AG09309 (cell line): ENCODE data around the gene INPP5A.
"Not testable (repeated sequence)": the region's sequence is repeated elsewhere in the genome, so short reads cannot be mapped to it uniquely, and the experiment has no call there.

ENCODE experiments used
- DNase-seq: peaks from one replicate; pipeline ENCODE4 v3.0.0-alpha.2; 2010; ENCODE audit warnings: low read depth
- H3K4me3 ChIP-seq: 2 replicates; pipeline ENCODE4 v1.5.1; 2011; ENCODE audit warnings: mild to moderate bottlenecking, low read depth, low read length, moderate library complexity; ENCODE audit not compliant: control insufficient read depth
- TF ChIP-seq, protein P1 (sequence below): IDR thresholded peaks from 2 replicates; pipeline ENCODE4 v1.5.1; 2011; ENCODE audit warnings: mild to moderate bottlenecking, low read depth, low read length, inconsistent platforms; ENCODE audit not compliant: insufficient read depth, control insufficient read depth; ENCODE audit errors: missing control alignments

INPP5A gene

DNA sequence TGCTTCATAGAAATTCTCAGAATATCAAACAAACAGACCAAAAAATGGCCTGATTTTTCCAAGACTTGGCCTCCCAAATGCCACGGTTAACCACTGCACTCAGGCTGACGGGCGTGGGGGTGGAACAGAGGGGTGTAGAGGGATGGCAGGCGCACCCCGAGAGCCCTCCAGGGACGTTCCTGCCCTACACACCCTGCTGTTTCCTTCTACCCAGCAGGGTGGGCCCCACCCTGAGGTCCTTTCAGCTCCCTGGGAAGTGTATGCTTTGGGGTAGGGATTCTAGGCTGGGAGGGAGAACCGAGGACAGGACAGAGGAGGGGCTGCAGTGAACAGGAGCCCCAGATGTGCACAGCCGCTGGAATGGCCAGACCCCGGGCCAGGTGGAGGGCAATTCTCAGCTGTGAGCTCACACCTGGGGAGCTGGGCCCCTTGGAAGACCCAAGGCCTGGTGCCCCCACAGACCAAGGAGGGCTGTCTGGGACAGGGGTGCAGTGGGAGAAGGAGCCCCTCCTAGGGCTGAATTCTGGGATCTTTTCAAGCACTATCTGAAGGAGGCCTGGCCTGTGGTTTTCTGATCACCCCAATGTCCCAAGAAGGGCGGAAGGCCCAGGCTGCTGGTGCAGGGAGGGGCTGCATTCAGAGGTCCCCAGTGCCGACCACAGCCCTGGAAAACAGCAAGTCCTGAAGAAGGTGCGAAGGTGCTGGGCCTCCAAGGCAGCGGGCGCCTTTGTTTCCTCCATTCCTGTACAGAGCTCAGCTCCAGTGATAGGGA is 32.9 kb upstream of the INPP5A start:
- no peak overlapping the region for H3K4me3 ChIP-seq
- TF ChIP-seq, protein P1, sequence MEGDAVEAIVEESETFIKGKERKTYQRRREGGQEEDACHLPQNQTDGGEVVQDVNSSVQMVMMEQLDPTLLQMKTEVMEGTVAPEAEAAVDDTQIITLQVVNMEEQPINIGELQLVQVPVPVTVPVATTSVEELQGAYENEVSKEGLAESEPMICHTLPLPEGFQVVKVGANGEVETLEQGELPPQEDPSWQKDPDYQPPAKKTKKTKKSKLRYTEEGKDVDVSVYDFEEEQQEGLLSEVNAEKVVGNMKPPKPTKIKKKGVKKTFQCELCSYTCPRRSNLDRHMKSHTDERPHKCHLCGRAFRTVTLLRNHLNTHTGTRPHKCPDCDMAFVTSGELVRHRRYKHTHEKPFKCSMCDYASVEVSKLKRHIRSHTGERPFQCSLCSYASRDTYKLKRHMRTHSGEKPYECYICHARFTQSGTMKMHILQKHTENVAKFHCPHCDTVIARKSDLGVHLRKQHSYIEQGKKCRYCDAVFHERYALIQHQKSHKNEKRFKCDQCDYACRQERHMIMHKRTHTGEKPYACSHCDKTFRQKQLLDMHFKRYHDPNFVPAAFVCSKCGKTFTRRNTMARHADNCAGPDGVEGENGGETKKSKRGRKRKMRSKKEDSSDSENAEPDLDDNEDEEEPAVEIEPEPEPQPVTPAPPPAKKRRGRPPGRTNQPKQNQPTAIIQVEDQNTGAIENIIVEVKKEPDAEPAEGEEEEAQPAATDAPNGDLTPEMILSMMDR = no peak
- DNase-seq = no peak

DNA sequence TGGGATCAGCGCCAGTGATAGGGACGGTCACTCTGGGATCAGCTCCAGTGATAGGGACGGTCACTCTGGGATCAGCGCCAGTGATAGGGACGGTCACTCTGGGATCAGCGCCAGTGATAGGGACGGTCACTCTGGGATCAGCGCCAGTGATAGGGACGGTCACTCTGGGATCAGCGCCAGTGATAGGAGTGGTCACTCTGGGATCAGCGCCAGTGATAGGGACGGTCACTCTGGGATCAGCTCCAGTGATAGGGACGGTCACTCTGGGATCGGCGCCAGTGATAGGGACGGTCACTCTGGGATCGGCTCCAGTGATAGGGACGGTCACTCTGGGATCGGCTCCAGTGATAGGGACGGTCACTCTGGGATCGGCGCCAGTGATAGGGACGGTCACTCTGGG is 32.0 kb upstream of the INPP5A start:
- not testable (repeated sequence) for DNase-seq, H3K4me3 ChIP-seq

DNA sequence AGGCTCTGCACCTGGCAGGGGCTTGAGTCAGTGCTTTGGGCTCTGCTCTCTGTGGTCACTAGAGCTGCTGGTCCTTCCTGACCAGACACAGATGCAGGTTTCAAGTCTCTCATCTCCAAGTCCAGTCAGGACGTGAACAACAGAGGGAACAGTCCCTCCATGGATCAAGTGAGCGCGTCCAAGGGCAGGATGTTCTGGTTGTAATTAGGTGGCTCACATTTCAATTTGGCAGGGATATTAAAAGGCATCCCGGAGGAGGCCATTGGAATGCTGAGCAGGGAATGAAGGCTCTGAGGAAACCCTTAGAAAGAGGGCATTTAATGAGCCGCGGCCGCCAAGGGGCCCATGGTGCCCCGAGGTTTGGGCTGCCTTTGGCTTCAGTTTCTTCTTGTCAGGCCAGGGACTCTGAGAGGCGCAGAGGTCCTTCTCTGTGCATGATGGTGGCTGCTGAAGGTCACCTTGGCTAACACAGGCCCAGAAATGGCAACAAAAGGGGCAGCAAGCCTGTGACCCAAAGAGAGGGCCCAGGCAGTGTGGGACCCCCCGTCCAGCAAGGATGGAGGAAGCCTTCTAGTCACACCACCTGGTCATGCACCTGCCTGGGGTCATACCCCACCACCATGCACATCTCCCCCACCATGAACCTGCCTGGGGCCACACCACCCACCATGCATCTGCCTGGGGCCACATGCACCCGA is 30.7 kb upstream of the INPP5A start:
- no peak overlapping the region for H3K4me3 ChIP-seq
- TF ChIP-seq, protein P1 = no peak
- DNase-seq = peak; percentile 57

DNA sequence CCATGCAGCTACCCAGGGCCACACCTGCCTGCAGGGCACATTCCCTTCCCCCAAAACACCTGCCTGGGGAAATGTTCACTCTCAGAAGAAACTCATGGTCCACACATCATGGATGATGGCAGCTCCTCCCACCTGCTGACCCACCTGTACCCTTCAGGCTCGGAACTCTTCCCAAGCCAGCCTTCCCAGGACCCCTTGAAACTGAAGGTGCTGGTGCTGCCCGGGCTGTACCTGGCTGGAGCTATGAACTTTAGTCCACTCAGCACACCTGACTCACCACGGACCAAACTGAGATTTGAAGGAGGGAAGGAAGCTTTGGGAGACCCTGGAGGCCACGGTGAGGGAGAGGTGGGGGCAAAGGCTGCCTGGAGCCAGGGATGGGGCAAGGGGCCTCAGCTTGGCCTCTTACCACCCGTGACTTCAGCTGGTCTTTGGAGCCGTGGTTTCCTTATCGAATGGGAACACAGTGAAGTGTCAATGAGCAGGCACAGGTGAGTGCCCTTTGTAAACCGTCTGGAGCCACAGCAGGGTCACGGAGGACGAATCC is 30.1 kb upstream of the INPP5A start:
- no peak overlapping the region for H3K4me3 ChIP-seq
- TF ChIP-seq, protein P1 = no peak
- DNase-seq = no peak

DNA sequence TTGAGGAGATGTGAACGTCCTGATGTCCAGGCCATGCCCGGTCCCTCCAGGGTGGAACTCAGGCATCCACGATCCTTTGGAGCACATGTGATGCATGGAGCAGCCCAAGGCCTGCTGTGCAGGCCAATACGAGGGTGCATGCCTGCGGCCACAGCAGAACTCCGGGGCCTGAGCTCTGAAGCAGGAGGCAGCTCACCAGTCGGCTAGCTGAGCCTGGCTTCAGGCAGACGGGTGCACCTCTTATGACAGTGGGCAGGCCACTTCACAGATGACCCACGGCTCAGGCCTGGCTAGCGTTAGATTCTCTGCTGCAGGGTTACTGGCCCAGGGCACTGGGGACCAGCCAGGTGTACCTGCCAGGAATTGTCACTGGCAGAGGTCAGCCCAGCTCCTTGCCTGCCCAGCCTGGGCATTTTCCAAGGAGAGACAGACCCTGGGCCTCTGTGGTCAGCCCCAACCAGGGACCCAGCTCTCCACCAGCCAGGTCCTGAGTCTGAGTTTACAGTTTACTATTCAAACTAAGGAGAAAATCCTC is 29.6 kb upstream of the INPP5A start:
- DNase-seq = no peak
- H3K4me3 ChIP-seq = no peak overlapping the region
- TF ChIP-seq, protein P1 = no peak

DNA sequence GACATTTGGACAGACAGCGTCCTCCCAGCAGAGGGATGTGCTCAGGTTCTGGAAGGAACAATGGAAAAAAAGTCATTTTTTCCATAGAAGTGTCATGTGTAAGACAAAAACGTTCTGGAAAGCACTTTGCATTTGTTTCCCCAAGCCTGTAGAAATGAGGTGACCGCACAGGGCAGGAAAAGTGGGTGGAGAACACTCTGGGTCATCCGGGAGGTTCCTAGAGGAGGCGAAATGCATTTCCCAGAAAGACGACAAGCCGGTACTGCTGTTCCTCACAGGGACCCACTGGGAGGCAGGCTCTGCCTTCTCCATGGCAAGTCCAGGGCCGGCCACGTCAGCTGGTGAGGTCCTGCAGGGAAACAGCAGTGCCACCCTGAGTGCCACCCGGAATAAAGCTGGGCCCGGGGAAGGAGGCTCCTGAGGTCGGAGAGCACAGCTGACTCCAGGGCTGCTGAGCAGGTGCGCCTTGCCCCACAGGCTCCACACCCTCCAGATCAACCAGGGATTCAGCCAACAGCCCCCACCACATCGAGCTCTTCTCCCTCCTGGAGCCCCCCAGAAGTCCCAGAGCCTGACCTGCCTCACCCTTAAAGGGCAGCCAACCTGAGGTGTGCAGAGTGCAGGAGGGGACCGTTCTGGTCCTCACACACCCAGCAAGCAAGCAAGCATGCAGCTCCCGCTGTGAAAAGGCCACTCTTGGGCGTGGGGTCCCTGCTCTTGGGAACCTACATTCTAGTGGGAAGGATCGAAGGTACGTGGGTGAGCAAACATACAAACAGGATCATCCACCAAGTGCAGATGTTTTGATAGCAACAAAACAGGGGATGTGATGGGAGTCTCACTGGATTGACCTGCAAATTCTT is 28.8 kb upstream of the INPP5A start:
- no peak for DNase-seq
- no peak overlapping the region for H3K4me3 ChIP-seq
- TF ChIP-seq, protein P1 = no peak
